ENCODE measurements around the gene STAB1. TPM values are rescaled to one million over a fixed set of nuclear protein-coding genes. Genes with fewer than 3 reads are reported as not detected.

The STAB1 gene
- total and polyA plus RNA-seq, 2 of the 13 experiments (the other 11 are each of a cell fraction or from before 2014, with no cell fraction given) = 0.09 to 0.34 TPM

DNA sequence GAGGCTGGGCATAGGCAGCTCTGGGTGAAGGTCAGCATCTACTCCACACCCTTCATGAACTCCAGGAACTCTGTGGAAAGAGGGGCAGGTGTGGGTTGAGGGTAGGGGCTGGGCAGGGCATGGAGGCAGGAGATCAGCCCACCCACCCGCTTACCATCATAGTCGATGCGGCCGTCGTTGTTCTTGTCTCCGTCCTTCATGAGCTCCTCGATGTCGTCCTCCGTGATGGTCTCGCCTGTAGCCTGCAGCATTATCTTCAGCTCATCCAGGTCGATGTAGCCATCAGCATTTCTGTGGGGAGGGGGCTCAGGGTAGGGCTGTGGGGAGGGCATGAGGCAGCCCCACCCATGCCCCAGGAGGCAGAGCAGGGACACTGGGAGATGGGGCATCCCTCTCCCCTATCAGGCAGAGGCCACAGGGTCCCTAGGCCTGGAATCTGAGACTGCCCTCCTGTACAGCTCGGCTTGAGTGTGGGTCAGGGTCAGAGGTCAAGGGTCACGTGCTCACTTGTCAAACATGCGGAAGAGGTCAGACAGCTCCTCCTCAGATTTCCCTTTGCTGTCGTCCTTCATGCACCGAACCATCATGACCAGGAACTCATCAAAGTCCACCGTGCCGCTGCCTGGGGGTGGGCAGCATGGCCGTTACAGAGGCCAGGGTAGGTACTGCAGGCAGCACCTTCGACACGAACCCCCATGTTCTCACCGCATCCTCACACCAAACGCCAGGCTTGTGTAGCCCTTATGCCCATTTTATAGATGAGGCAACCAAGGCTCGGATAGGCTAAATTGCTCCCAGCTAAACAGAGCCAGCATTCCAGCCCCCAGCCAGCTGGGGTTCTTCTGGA lies 43.7 kb upstream of the STAB1 start (continued):
- TF ChIP-seq, protein P1, sequence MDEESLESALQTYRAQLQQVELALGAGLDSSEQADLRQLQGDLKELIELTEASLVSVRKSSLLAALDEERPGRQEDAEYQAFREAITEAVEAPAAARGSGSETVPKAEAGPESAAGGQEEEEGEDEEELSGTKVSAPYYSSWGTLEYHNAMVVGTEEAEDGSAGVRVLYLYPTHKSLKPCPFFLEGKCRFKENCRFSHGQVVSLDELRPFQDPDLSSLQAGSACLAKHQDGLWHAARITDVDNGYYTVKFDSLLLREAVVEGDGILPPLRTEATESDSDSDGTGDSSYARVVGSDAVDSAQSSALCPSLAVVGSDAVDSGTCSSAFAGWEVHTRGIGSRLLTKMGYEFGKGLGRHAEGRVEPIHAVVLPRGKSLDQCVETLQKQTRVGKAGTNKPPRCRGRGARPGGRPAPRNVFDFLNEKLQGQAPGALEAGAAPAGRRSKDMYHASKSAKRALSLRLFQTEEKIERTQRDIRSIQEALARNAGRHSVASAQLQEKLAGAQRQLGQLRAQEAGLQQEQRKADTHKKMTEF (CRISPR knock-in tag; IDR thresholded peaks at IDR 0.05) = no peak
- TF ChIP-seq RFXANK (CRISPR knock-in tag; IDR thresholded peaks at IDR 0.05) (no peak), ETV5 (CRISPR knock-in tag; IDR thresholded peaks at IDR 0.05; ENCODE audit: borderline replicate concordance) (no peak), ZNF616 (CRISPR knock-in tag; IDR thresholded peaks at IDR 0.05; ENCODE audit: low read depth) (no peak), ZFP41 (CRISPR knock-in tag; IDR thresholded peaks at IDR 0.05; ENCODE audit: borderline replicate concordance) (no peak), MTF1 (CRISPR knock-in tag; IDR thresholded peaks at IDR 0.05) (no peak), HMG20B (CRISPR knock-in tag; conservative IDR thresholded peaks at IDR 0.05) (no peak), SMARCC2 (IDR thresholded peaks at IDR 0.05) (no peak), MTA1 (CRISPR knock-in tag; IDR thresholded peaks at IDR 0.05; ENCODE audit: borderline replicate concordance) (0 out of 2 replicates have a peak, but pooled peaks have one; percentile 21), MEF2D (CRISPR knock-in tag; IDR thresholded peaks at IDR 0.05) (no peak), SOX6 (IDR thresholded peaks at IDR 0.05) (no peak), SOX6 (CRISPR knock-in tag; IDR thresholded peaks at IDR 0.05) (peak; percentile 59), NR2C2 (CRISPR knock-in tag; IDR thresholded peaks at IDR 0.05; ENCODE audit: borderline replicate concordance) (peak; percentile 97)
- TF ChIP-seq, protein P2, sequence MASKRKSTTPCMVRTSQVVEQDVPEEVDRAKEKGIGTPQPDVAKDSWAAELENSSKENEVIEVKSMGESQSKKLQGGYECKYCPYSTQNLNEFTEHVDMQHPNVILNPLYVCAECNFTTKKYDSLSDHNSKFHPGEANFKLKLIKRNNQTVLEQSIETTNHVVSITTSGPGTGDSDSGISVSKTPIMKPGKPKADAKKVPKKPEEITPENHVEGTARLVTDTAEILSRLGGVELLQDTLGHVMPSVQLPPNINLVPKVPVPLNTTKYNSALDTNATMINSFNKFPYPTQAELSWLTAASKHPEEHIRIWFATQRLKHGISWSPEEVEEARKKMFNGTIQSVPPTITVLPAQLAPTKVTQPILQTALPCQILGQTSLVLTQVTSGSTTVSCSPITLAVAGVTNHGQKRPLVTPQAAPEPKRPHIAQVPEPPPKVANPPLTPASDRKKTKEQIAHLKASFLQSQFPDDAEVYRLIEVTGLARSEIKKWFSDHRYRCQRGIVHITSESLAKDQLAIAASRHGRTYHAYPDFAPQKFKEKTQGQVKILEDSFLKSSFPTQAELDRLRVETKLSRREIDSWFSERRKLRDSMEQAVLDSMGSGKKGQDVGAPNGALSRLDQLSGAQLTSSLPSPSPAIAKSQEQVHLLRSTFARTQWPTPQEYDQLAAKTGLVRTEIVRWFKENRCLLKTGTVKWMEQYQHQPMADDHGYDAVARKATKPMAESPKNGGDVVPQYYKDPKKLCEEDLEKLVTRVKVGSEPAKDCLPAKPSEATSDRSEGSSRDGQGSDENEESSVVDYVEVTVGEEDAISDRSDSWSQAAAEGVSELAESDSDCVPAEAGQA (IDR thresholded peaks at IDR 0.05; ENCODE audit: low read depth) = no peak
- TF ChIP-seq, protein P2 (CRISPR knock-in tag; IDR thresholded peaks at IDR 0.05; ENCODE audit: borderline replicate concordance) = no peak
- TF ChIP-seq, protein P3, sequence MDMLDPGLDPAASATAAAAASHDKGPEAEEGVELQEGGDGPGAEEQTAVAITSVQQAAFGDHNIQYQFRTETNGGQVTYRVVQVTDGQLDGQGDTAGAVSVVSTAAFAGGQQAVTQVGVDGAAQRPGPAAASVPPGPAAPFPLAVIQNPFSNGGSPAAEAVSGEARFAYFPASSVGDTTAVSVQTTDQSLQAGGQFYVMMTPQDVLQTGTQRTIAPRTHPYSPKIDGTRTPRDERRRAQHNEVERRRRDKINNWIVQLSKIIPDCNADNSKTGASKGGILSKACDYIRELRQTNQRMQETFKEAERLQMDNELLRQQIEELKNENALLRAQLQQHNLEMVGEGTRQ (IDR thresholded peaks at IDR 0.05; ENCODE audit: low read depth, low read length) = peak; percentile 74
- TF ChIP-seq, protein P3 (CRISPR knock-in tag; IDR thresholded peaks at IDR 0.05; ENCODE audit: borderline replicate concordance) = peak; percentile 73; the same call in 1 of the 2 replicates
- TF ChIP-seq, protein P4, sequence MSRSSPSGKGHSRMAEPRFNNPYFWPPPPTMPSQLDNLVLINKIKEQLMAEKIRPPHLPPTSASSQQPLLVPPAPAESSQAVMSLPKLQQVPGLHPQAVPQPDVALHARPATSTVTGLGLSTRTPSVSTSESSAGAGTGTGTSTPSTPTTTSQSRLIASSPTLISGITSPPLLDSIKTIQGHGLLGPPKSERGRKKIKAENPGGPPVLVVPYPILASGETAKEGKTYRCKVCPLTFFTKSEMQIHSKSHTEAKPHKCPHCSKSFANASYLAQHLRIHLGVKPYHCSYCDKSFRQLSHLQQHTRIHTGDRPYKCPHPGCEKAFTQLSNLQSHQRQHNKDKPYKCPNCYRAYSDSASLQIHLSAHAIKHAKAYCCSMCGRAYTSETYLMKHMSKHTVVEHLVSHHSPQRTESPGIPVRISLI (CRISPR knock-in tag; IDR thresholded peaks at IDR 0.05; ENCODE audit: borderline replicate concordance) = no peak

All from HepG2 (cell line).